Cardiac muscle cell (in vitro differentiated cells and primary cell): ENCODE measurements around the gene SLA2. TPM values are rescaled to one million over a fixed set of nuclear protein-coding genes. Genes with fewer than 3 reads are reported as not detected.
A peak's percentile ranks its signal among the peaks of the same experiment; 100 is the strongest.

Source experiments
- DNase-seq, 2 donors: peaks; one replicate each; pipeline versions ENCODE4 v3.0.0 to v3.0.0-alpha.2; 2010 to 2017; ENCODE audit warnings: low read depth in 1 of 2, low spot score in 1 of 2
- H3K27ac ChIP-seq: fragments of 200-600 bp; sonication (generic); 2 replicates; pipeline ENCODE4 v1.5.1; 2016
- H3K27me3 ChIP-seq: fragments of 200-600 bp; sonication (generic); 2 replicates; pipeline ENCODE4 v1.6.0; 2016; ENCODE audit warnings: control low read depth
- H3K36me3 ChIP-seq: fragments of 200-600 bp; sonication (generic); 2 replicates; pipeline ENCODE4 v1.5.1; 2016; ENCODE audit warnings: control low read depth
- H3K4me1 ChIP-seq: fragments of 200-600 bp; sonication (generic); 2 replicates; pipeline ENCODE4 v1.8.1; 2017; ENCODE audit warnings: low read depth, mild to moderate bottlenecking, mixed run types
- H3K4me3 ChIP-seq: fragments of 200-600 bp; sonication (generic); 2 replicates; pipeline ENCODE4 v1.5.1; 2016; ENCODE audit warnings: mild to moderate bottlenecking
- H3K9me3 ChIP-seq: fragments of 200-600 bp; sonication (generic); 2 replicates; pipeline ENCODE4 v1.5.1; 2017; ENCODE audit warnings: low read depth, mild to moderate bottlenecking, control low read depth
- CTCF ChIP-seq: IDR thresholded peaks from 2 replicates; pipeline ENCODE4 v1.5.1; 2012; ENCODE audit warnings: low read depth, mild to moderate bottlenecking, low read length
- polyA plus RNA-seq: library from polyadenylated mRNA; unstranded; fragments of >200 nt; fragmentation: Nextera tagmentation; extraction: Ambion mirVana; gene quantifications from 2 replicates; pipeline ENCODE4 v1.2.1, GENCODE V29; 2016
- total RNA-seq: library from RNA; depleted of rRNA; stranded (reverse); fragments of >200 nt; gene quantifications from 2 replicates; pipeline ENCODE4 v1.2.3, GENCODE V29; 2016

The SLA2 gene
- total and polyA plus RNA-seq, 2 experiments from 2014 or later, result 0.21 TPM; not detected in 1

GRCh38 chr20:36670665-36671357, 24.8 kb upstream of the SLA2 start:
- Histone ChIP-seq H3K27me3 (no peaks in the 10 kb centered on the region), H3K36me3 (no peaks in the 10 kb centered on the region), H3K4me3 (no peak overlapping the region), H3K27ac (no peak overlapping the region), H3K4me1 (no peaks in the 10 kb centered on the region), H3K9me3 (no peaks in the 10 kb centered on the region)
- no peak for DNase-seq
- TF ChIP-seq CTCF, result no peak

- H3K27ac ChIP-seq, result no peak overlapping the region
- TF ChIP-seq CTCF, result peak; percentile 21
These were observed 20.3 kb upstream of the SLA2 start for GRCh38 chr20:36666181-36666740.

GRCh38 chr20:36663031-36663430, 17.0 kb upstream of the SLA2 start:
- no peak for TF ChIP-seq CTCF
- no peaks in the 10 kb centered on the region for H3K4me1 ChIP-seq
- H3K27ac ChIP-seq, result no peak overlapping the region
- H3K9me3 ChIP-seq, result no peaks in the 10 kb centered on the region
- no peaks in the 10 kb centered on the region for H3K27me3 ChIP-seq
- DNase-seq, result peak in 1 of 2 donors; percentile 15
- H3K36me3 ChIP-seq, result peaks cover 9% of the 10 kb centered on the region
- no peak overlapping the region for H3K4me3 ChIP-seq

More at GRCh38 chr20:36666181-36666740, 20.3 kb upstream of the SLA2 start:
- Histone ChIP-seq H3K36me3 (peaks cover 6% of the 10 kb centered on the region), H3K9me3 (no peaks in the 10 kb centered on the region), H3K4me3 (no peak overlapping the region), H3K27me3 (no peaks in the 10 kb centered on the region), H3K4me1 (no peaks in the 10 kb centered on the region)
- DNase-seq, result peak; percentile 14 to 53

- Histone ChIP-seq H3K4me3 (no peak overlapping the region), H3K27ac (no peak overlapping the region), H3K36me3 (peaks cover 3% of the 10 kb centered on the region), H3K9me3 (no peaks in the 10 kb centered on the region), H3K27me3 (no peaks in the 10 kb centered on the region), H3K4me1 (no peaks in the 10 kb centered on the region)
- no peak for DNase-seq
- TF ChIP-seq CTCF, result no peak
These were observed 12.3 kb upstream of the SLA2 start for GRCh38 chr20:36658300-36658699.

- no peak for TF ChIP-seq CTCF
- H3K36me3 ChIP-seq, result peaks cover 3% of the 10 kb centered on the region
- H3K27me3 ChIP-seq, result no peaks in the 10 kb centered on the region
- no peaks in the 10 kb centered on the region for H3K4me1 ChIP-seq
- H3K9me3 ChIP-seq, result no peaks in the 10 kb centered on the region
- H3K4me3 ChIP-seq, result no peak overlapping the region
- H3K27ac ChIP-seq, result no peak overlapping the region
- DNase-seq, result peak in 1 of 2 donors; percentile 10
These were observed 10.7 kb upstream of the SLA2 start for GRCh38 chr20:36656733-36657132.
